ENCODE data around the gene SLC8A1. TPM values are rescaled to one million over a fixed set of nuclear protein-coding genes. Genes with fewer than 3 reads are reported as not detected.

The SLC8A1 gene
- total and polyA plus RNA-seq, 10 of the 15 experiments (the other 5 are each of a cell fraction or from before 2014, with no cell fraction given): under 0.01 to 1.2 (median 0.01) TPM; not detected in 3

- no peak for TF ChIP-seq SUPT20H (IDR thresholded peaks at IDR 0.05; ENCODE audit: borderline replicate concordance, control insufficient read depth, low read depth, low read length)
- no peak for TF ChIP-seq MYC (IDR thresholded peaks at IDR 0.05; ENCODE audit: insufficient read depth, insufficient read length, insufficient replicate concordance, low read length, severe bottlenecking)
- TF ChIP-seq EGR1 (IDR thresholded peaks at IDR 0.05; ENCODE audit: borderline replicate concordance in 1 of 2, low read depth in 2 of 2, low read length in 2 of 2): no peak
These were observed 293.1 kb downstream of the SLC8A1 start (continued) for GRCh38 chr2:40158781-40159180.

GRCh38 chr2:40155728-40156127 lies 296.2 kb downstream of the SLC8A1 start:
- DNase-seq (ENCODE audit: low read depth, low spot score) (no peak), ATAC-seq (no peak), FAIRE-seq (no peak)
- ChIA-PET CTCF (no interaction called here), RAD21 (ENCODE audit: unreplicated experiment) (no interaction called here), SMC1A (ENCODE audit: uncharacterized antibody, unreplicated experiment) (no interaction called here), POLR2A (no interaction called here)
- Histone ChIP-seq H3K4me2 (ENCODE audit: control insufficient read depth, insufficient read depth) (no peak overlapping the region), H3K4me1 (ENCODE audit: control insufficient read depth, insufficient read depth, low read length) (no peaks in the 10 kb centered on the region), H3K27ac (ENCODE audit: control insufficient read depth, insufficient read depth) (no peak overlapping the region), H3K9ac (ENCODE audit: control insufficient read depth, insufficient read depth, low read length) (no peak overlapping the region), H3K27me3 (replicated peaks in 1 of 2; ENCODE audit: control insufficient read depth in 2 of 2, insufficient read depth in 2 of 2, low read length in 1 of 2) (no peaks in the 10 kb centered on the region), H3K9me3 (replicated peaks; ENCODE audit: control insufficient read depth, insufficient read depth, low read length) (no peaks in the 10 kb centered on the region), H2AFZ (ENCODE audit: control insufficient read depth, low read depth, low read length) (no peak overlapping the region), H3K79me2 (ENCODE audit: control insufficient read depth, insufficient read depth, low read length) (no peaks in the 10 kb centered on the region), H4K20me1 (ENCODE audit: control insufficient read depth, insufficient read depth) (no peaks in the 10 kb centered on the region), H3K4me3 (no peak overlapping the region), H3K36me3 (ENCODE audit: control insufficient read depth in 2 of 2, insufficient read depth in 2 of 2, low read length in 1 of 2) (no peaks in the 10 kb centered on the region)
- 0% methylated on average over 2 of the region's 2 CpGs for WGBS (ENCODE audit: insufficient coverage, insufficient replicate concordance, low lambda C conversion rate, missing lambda C conversion rate)
- intact Hi-C loops (cut with micrococcal nuclease; ENCODE audit: unreplicated experiment) (no loop called here), in situ Hi-C loops (cut with MboI) (no loop called here)
- no TSS peak for BruUV-seq (replicated peaks)
- no peak for TF ChIP-seq ATF3 (IDR thresholded peaks at IDR 0.05; ENCODE audit: borderline replicate concordance, extremely low read depth, low read depth, low read length)
- no peak for TF ChIP-seq BCL11A (IDR thresholded peaks at IDR 0.05; ENCODE audit: low read depth, low read length)
- TF ChIP-seq IRF5 (IDR thresholded peaks at IDR 0.05; ENCODE audit: borderline replicate concordance): no peak
- no peak for TF ChIP-seq YBX1 (IDR thresholded peaks at IDR 0.05)
- TF ChIP-seq USF1 (IDR thresholded peaks at IDR 0.05; ENCODE audit: borderline replicate concordance, extremely low read length, insufficient read depth, low read depth, low read length): no peak
- no peak for TF ChIP-seq CUX1 (IDR thresholded peaks at IDR 0.05; ENCODE audit: insufficient replicate concordance, low read depth, low read length)
- TF ChIP-seq NFXL1 (IDR thresholded peaks at IDR 0.05; ENCODE audit: borderline replicate concordance): no peak
- no peak for TF ChIP-seq TCF3 (IDR thresholded peaks at IDR 0.05; ENCODE audit: borderline replicate concordance, insufficient read depth, low read depth, low read length)

Measured in GM12878 (cell line).